AG04449 (cell line): ENCODE data around the gene HIRA.

Experiments used
- CTCF ChIA-PET: fragments of 350-600 bp; formaldehyde crosslinking; extraction: SDS; loops from one replicate; lab custom pipeline; 2021; ENCODE audit warnings: antibody characterized with exemption; lab: Yijun Ruan, JAX
- POLR2A ChIA-PET: fragments of 400-600, 350-600 bp; formaldehyde crosslinking; extraction: SDS; loops from one replicate; lab custom pipeline; 2020; ENCODE audit warnings: antibody characterized with exemption, inconsistent platforms; lab: Yijun Ruan, JAX
- DNase-seq: peaks from one replicate; pipeline ENCODE4 v3.0.0-alpha.2; 2010; ENCODE audit warnings: low read depth, low spot score
- H3K4me3 ChIP-seq: 2 replicates; pipeline ENCODE4 v1.5.1; 2011; ENCODE audit warnings: low read depth, mild to moderate bottlenecking, control low read depth, low read length
- CTCF ChIP-seq: IDR thresholded peaks from one replicate; pipeline ENCODE4 v1.5.1; 2011; ENCODE audit warnings: mild to moderate bottlenecking, moderate library complexity, low read length, control low read depth, inconsistent platforms; ENCODE audit not compliant: insufficient read depth; ENCODE audit errors: missing control alignments

The HIRA gene

DNA sequence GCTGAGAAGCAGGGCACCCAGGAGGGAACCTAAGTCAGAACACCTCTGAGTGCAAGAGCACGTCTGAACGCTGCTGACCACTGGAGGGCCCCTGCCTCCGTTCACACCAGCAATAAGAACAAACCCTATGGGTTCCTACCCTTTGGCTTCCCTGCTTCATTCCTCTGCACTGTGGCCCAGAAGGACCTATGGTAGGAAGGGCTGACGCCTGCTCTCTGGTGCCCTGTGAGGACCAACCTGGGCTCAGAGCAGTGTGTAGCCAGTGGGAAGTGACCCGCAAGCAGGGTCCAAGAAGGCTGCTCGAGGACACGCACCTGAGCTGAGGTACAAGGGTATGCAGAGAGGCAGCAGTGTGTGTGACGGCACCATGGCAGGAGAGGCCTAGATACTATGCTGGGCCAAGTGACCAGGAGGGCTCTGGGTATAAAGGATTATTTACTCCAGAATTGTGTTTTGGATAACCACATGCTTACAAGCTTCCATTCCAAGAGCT, 71.2 kb downstream of the HIRA start:
- no peak for DNase-seq
- ChIA-PET POLR2A (no interaction called here), CTCF (no interaction called here)
- no peak for TF ChIP-seq CTCF
- H3K4me3 ChIP-seq: no peak overlapping the region

GRCh38 chr22:19359554-19360299, 71.8 kb downstream of the HIRA start:
- POLR2A ChIA-PET: no interaction called here
- no peak overlapping the region for H3K4me3 ChIP-seq
- CTCF ChIA-PET: no interaction called here
- no peak for TF ChIP-seq CTCF
- no peak for DNase-seq

GRCh38 chr22:19358703-19359553, 72.6 kb downstream of the HIRA start:
- ChIA-PET POLR2A (no interaction called here), CTCF (no interaction called here)

DNA sequence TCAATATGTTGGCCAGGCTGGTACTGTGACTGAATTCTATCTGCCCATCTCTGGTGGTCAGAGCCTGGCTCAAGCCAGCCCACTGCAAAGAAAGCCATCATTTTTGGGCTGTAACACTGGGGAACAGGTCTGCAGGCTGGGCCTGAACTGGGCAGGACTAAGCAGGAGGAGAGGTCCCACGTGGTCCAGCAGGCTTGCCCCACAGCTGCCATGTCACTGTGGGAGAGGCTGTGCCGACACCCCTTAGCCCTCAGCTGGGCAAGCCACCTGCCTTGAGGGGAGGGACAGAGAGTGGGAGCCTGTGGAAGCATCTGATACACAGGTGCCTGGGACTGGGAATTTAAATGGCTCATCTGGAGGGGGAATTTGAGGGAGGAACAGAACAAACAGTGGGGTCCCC, 73.3 kb downstream of the HIRA start:
- no peak for TF ChIP-seq CTCF
- ChIA-PET POLR2A (no interaction called here), CTCF (no interaction called here)
- H3K4me3 ChIP-seq: no peak overlapping the region
- DNase-seq: no peak

More at GRCh38 chr22:19358703-19359553, 72.6 kb downstream of the HIRA start:
- no peak for DNase-seq
- no peak overlapping the region for H3K4me3 ChIP-seq
- no peak for TF ChIP-seq CTCF

DNA sequence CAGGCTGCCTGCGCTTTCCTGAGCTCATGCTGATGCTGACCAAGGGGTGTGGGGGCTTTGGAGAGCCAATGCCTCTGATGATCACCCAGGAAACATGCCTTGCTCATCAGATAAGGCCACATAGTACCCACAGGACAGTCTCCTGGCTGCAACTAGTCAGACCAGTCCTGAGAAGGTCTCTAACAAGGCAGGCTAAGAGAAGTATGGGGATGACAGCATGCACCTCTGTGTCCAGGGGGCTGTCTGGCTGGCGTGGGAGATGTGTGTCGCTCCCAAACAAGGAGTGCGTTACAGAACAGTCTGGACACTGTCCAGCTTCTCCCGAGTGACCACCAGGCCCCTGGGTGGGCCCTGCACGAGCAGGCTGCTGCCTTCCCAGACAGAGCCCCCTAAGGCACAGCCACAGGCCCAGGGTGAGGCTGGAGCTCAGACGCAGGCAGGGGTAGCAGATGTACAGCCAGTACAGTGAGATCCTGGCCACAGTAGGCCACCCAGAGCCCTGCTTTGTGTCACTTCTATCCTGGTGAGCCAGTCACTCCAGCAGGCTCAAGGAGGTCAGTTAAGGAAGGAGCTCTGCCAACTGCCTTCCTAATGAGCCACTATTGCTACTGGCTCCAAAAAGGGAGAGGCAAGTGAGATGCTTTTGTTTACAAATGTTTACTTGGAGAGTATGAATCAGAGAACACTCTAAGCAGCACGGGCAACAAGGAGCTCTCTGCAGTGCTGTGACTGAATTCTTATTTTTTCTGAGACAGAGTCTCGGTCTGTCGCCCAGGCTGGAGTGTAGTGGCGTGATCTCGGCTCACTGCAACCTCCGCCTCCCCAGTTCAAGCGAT, 74.0 kb downstream of the HIRA start:
- CTCF ChIA-PET: no interaction called here
- POLR2A ChIA-PET: no interaction called here
- no peak for TF ChIP-seq CTCF
- no peak for DNase-seq
- H3K4me3 ChIP-seq: no peak overlapping the region
